Measurements from ENCODE around the gene FAM114A1. TPM values are rescaled to one million over a fixed set of nuclear protein-coding genes. Genes with fewer than 3 reads are reported as not detected.

FAM114A1 gene
- total RNA-seq, 6 donors from 2014 or later = 27.2 to 92.5 (median 43.1) TPM

- 28 to 41% methylated on average over 18 to 22 of the region's 30 CpGs for WGBS, 2 donors
- Histone ChIP-seq H3K4me3 (peak overlapping the region; percentile 69 to 97 (median 74)), H3K27me3 (no peaks in the 10 kb centered on the region), H3K9me3 (no peaks in the 10 kb centered on the region), H3K36me3 (peaks cover 0 to 16% (median 2%) of the 10 kb centered on the region in 4 donors), H3K27ac (peak overlapping the region; percentile 92 to 97 (median 95)), H3K4me1 (peaks cover 23 to 38% (median 28%) of the 10 kb centered on the region in 4 donors)
- ATAC-seq (ENCODE audit: low FRiP score in 2 of 2) (peak; percentile 67 to 77), DNase-seq (peak in 1 of 2 donors; percentile 54)
- no peak for TF ChIP-seq CTCF (IDR thresholded peaks at IDR 0.05)
- no peak for TF ChIP-seq POLR2A (IDR thresholded peaks at IDR 0.05)
- TF ChIP-seq EP300 (IDR thresholded peaks at IDR 0.05) = no peak
- no peak for TF ChIP-seq POLR2AphosphoS5 (IDR thresholded peaks at IDR 0.05)
These were observed 704 bp downstream of the FAM114A1 start for GRCh38 chr4:38868059-38868960.

GRCh38 chr4:38869511-38869910 lies 1.9 kb downstream of the FAM114A1 start:
- TF ChIP-seq POLR2A (IDR thresholded peaks at IDR 0.05) (no peak), POLR2AphosphoS5 (IDR thresholded peaks at IDR 0.05) (no peak), CTCF (IDR thresholded peaks at IDR 0.05) (no peak), EP300 (IDR thresholded peaks at IDR 0.05) (no peak)
- DNase-seq = no peak

GRCh38 chr4:38870098-38870808 lies 2.6 kb downstream of the FAM114A1 start:
- H3K27me3 ChIP-seq = no peaks in the 10 kb centered on the region
- H3K4me3 ChIP-seq = no peak overlapping the region
- no peaks in the 10 kb centered on the region for H3K9me3 ChIP-seq
- H3K27ac ChIP-seq = peak overlapping the region in 2 of 4 donors; percentile 93 to 97
- H3K36me3 ChIP-seq = peaks cover 0 to 16% (median 2%) of the 10 kb centered on the region in 4 donors
- no peak for DNase-seq
- TF ChIP-seq EP300 (IDR thresholded peaks at IDR 0.05) (no peak), POLR2A (IDR thresholded peaks at IDR 0.05) (no peak), POLR2AphosphoS5 (IDR thresholded peaks at IDR 0.05) (no peak), CTCF (IDR thresholded peaks at IDR 0.05) (no peak)
- 65 to 85% methylated on average over 7 of the region's 7 CpGs for WGBS, 2 donors
- H3K4me1 ChIP-seq = peaks cover 30 to 53% (median 35%) of the 10 kb centered on the region in 4 donors
- no peak for ATAC-seq (ENCODE audit: low FRiP score in 2 of 2)

More at GRCh38 chr4:38869511-38869910, 1.9 kb downstream of the FAM114A1 start:
- Histone ChIP-seq H3K4me1 (peaks cover 30 to 49% (median 35%) of the 10 kb centered on the region in 4 donors), H3K36me3 (peaks cover 0 to 16% (median 2%) of the 10 kb centered on the region in 4 donors), H3K27me3 (no peaks in the 10 kb centered on the region), H3K4me3 (peak overlapping the region in 2 of 4 donors; percentile 79 to 97), H3K9me3 (no peaks in the 10 kb centered on the region), H3K27ac (peak overlapping the region; percentile 92 to 97 (median 95))
- WGBS, 2 donors = 43 to 46% methylated on average over 2 of the region's 2 CpGs
- no peak for ATAC-seq (ENCODE audit: low FRiP score in 2 of 2)

GRCh38 chr4:38871593-38871992 lies 4.0 kb downstream of the FAM114A1 start:
- no peak for ATAC-seq (ENCODE audit: low FRiP score in 2 of 2)
- Histone ChIP-seq H3K27ac (peak overlapping the region in 1 of 4 donors; percentile 64), H3K4me3 (no peak overlapping the region), H3K36me3 (peaks cover 0 to 16% (median 2%) of the 10 kb centered on the region in 4 donors), H3K4me1 (peaks cover 30 to 53% (median 35%) of the 10 kb centered on the region in 4 donors), H3K27me3 (no peaks in the 10 kb centered on the region), H3K9me3 (no peaks in the 10 kb centered on the region)
- no peak for TF ChIP-seq CTCF (IDR thresholded peaks at IDR 0.05)
- no peak for TF ChIP-seq POLR2A (IDR thresholded peaks at IDR 0.05)
- TF ChIP-seq POLR2AphosphoS5 (IDR thresholded peaks at IDR 0.05) = no peak
- TF ChIP-seq EP300 (IDR thresholded peaks at IDR 0.05) = no peak
- DNase-seq = no peak
- WGBS, 2 donors = 89 to 100% methylated on average over 1 of the region's 1 CpG
